ENCODE measurements around the gene GRK5. TPM values are rescaled to one million over a fixed set of nuclear protein-coding genes. Genes with fewer than 3 reads are reported as not detected.

Gene GRK5
- total RNA-seq, 1 donor from 2014 or later = 12.5 TPM

DNA sequence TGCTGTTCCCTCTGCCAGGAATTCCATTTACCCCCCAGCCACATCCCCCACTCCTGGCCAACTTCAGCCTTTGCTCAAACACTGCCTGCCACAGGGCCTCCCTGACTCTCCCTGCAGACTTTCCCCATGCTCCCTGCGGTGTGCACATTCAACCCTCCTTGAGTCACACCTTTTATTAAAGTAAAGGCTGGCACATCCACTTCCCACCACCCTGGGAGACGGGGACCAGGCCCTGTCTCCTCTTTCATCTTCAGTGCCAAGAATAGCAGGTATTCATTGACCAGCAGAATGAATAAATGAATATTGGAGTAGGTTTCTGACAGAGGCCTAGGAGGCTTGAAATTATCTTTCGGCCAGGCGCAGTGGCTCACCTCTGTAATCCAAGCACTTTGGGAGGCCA, 91.4 kb downstream of the GRK5 start:
- no peaks in the 10 kb centered on the region for H3K9me3 ChIP-seq (ENCODE audit: control insufficient read depth in 3 of 3, low read length in 3 of 3)
- no peaks in the 10 kb centered on the region for H3K36me3 ChIP-seq (ENCODE audit: control insufficient read depth in 3 of 3, insufficient read depth in 3 of 3, low read length in 3 of 3)
- peaks cover 23 to 46% (median 44%) of the 10 kb centered on the region in 3 donors for H3K4me1 ChIP-seq (ENCODE audit: control insufficient read depth in 3 of 3, insufficient read depth in 3 of 3, low read length in 3 of 3)
- H3K27ac ChIP-seq (ENCODE audit: low read depth, low read length) = no peak overlapping the region
- no peaks in the 10 kb centered on the region for H3K27me3 ChIP-seq (ENCODE audit: control insufficient read depth in 3 of 3, insufficient read depth in 3 of 3, low read length in 3 of 3)
- no peak overlapping the region for H3K9ac ChIP-seq (ENCODE audit: low read depth in 1 of 3, low read length in 3 of 3)
- H3K4me3 ChIP-seq (ENCODE audit: low read length in 3 of 3) = no peak overlapping the region

- no peak overlapping the region for H3K4me3 ChIP-seq (ENCODE audit: low read length in 3 of 3)
- H3K9me3 ChIP-seq (ENCODE audit: control insufficient read depth in 3 of 3, low read length in 3 of 3) = no peaks in the 10 kb centered on the region
- H3K9ac ChIP-seq (ENCODE audit: low read depth in 1 of 3, low read length in 3 of 3) = no peak overlapping the region
- H3K27ac ChIP-seq (ENCODE audit: low read depth, low read length) = no peak overlapping the region
- H3K36me3 ChIP-seq (ENCODE audit: control insufficient read depth in 3 of 3, insufficient read depth in 3 of 3, low read length in 3 of 3) = no peaks in the 10 kb centered on the region
- H3K27me3 ChIP-seq (ENCODE audit: control insufficient read depth in 3 of 3, insufficient read depth in 3 of 3, low read length in 3 of 3) = no peaks in the 10 kb centered on the region
- peaks cover 20 to 40% (median 39%) of the 10 kb centered on the region in 3 donors for H3K4me1 ChIP-seq (ENCODE audit: control insufficient read depth in 3 of 3, insufficient read depth in 3 of 3, low read length in 3 of 3)
These were observed 92.2 kb downstream of the GRK5 start for GRCh38 chr10:119299531-119299930.

DNA sequence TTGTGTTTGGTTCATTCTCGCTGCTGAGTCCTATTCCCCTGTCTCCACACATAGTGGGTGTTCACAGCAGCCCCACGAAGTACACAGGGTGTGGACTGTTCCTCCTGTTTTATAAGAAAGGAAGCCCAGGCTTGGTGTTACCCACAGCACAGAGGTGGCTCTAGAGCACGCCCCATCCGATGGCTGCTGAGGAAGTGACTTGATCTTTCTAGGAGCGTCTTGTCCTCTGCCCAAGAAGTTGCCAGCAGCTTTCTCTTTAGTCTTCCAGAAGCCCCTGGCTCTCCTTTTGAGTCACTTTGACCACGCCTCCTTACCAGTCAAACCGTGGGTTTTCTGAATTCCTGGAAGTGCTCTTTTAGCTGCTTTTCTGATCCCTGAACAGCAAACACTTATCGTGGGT, 94.0 kb downstream of the GRK5 start:
- no peaks in the 10 kb centered on the region for H3K9me3 ChIP-seq (ENCODE audit: control insufficient read depth in 3 of 3, low read length in 3 of 3)
- H3K9ac ChIP-seq (ENCODE audit: low read depth in 1 of 3, low read length in 3 of 3) = no peak overlapping the region
- H3K36me3 ChIP-seq (ENCODE audit: control insufficient read depth in 3 of 3, insufficient read depth in 3 of 3, low read length in 3 of 3) = no peaks in the 10 kb centered on the region
- no peak overlapping the region for H3K4me3 ChIP-seq (ENCODE audit: low read length in 3 of 3)
- no peaks in the 10 kb centered on the region for H3K27me3 ChIP-seq (ENCODE audit: control insufficient read depth in 3 of 3, insufficient read depth in 3 of 3, low read length in 3 of 3)
- peaks cover 29 to 40% (median 37%) of the 10 kb centered on the region in 3 donors for H3K4me1 ChIP-seq (ENCODE audit: control insufficient read depth in 3 of 3, insufficient read depth in 3 of 3, low read length in 3 of 3)
- peak overlapping the region; percentile 23 for H3K27ac ChIP-seq (ENCODE audit: low read depth, low read length)

DNA sequence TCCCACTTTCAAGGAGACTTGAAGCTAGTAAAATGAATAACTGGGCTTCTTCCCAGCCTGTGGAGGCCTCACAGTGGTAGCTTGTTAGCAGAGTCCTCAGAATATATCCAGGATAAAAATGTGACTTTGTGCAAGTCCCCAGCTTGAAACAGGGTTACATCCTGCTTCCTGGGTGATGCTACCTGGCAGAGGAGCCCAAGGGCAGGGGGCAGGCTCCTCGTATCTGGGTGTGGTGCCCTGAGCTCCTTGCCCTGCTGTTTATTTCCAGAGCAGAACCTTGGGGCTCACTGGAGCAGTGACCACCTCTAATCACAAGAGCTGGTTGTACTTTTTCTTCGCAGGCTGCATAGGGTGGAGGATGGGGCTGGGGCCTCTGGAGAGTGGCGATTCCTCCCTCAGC, 94.8 kb downstream of the GRK5 start:
- no peaks in the 10 kb centered on the region for H3K27me3 ChIP-seq (ENCODE audit: control insufficient read depth in 3 of 3, insufficient read depth in 3 of 3, low read length in 3 of 3)
- H3K9ac ChIP-seq (ENCODE audit: low read depth in 1 of 3, low read length in 3 of 3) = no peak overlapping the region
- H3K4me1 ChIP-seq (ENCODE audit: control insufficient read depth in 3 of 3, insufficient read depth in 3 of 3, low read length in 3 of 3) = peaks cover 23 to 38% (median 34%) of the 10 kb centered on the region in 3 donors

DNA sequence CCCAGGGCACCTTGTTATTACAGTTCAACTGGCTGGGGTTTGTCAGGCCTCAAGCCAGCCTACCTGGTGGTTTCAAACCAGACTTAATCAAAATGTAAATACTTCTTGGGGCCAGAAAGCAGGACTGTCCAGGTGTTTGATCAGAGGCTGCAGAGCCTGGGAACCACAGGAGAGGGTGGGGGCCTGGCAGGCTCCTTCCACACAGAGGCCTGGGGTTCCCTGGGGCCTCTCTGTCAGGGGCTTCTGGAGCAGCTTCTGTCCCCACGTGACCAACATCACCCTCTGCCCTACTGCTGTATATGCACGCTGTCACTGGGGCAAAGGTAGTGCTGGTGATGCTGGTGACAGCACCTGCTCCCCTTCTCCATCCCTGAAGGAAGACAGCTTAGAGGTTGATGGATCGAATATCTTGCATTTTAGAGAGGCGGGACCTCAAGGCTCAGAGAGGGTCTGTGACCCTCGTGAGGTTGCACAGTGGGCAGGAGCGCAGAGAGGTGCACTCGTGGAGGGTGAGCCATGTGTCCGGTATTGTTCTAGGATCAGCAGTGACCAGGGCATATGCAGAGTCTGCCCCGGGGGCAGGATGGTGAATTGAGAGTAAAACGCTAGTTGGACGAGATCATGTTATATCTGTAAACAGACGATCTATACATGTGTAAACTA, 95.4 kb downstream of the GRK5 start:
- Histone ChIP-seq H3K4me1 (ENCODE audit: control insufficient read depth in 3 of 3, insufficient read depth in 3 of 3, low read length in 3 of 3) (peaks cover 20 to 38% (median 29%) of the 10 kb centered on the region in 3 donors), H3K36me3 (ENCODE audit: control insufficient read depth in 3 of 3, insufficient read depth in 3 of 3, low read length in 3 of 3) (no peaks in the 10 kb centered on the region), H3K4me3 (ENCODE audit: low read length in 3 of 3) (no peak overlapping the region), H3K9me3 (ENCODE audit: control insufficient read depth in 3 of 3, low read length in 3 of 3) (no peaks in the 10 kb centered on the region), H3K27ac (ENCODE audit: low read depth, low read length) (no peak overlapping the region), H3K27me3 (ENCODE audit: control insufficient read depth in 3 of 3, insufficient read depth in 3 of 3, low read length in 3 of 3) (no peaks in the 10 kb centered on the region), H3K9ac (ENCODE audit: low read depth in 1 of 3, low read length in 3 of 3) (no peak overlapping the region)

More for the DNA sequence above, 94.8 kb downstream of the GRK5 start:
- H3K4me3 ChIP-seq (ENCODE audit: low read length in 3 of 3) = no peak overlapping the region
- no peak overlapping the region for H3K27ac ChIP-seq (ENCODE audit: low read depth, low read length)
- H3K36me3 ChIP-seq (ENCODE audit: control insufficient read depth in 3 of 3, insufficient read depth in 3 of 3, low read length in 3 of 3) = no peaks in the 10 kb centered on the region
- no peaks in the 10 kb centered on the region for H3K9me3 ChIP-seq (ENCODE audit: control insufficient read depth in 3 of 3, low read length in 3 of 3)

DNA sequence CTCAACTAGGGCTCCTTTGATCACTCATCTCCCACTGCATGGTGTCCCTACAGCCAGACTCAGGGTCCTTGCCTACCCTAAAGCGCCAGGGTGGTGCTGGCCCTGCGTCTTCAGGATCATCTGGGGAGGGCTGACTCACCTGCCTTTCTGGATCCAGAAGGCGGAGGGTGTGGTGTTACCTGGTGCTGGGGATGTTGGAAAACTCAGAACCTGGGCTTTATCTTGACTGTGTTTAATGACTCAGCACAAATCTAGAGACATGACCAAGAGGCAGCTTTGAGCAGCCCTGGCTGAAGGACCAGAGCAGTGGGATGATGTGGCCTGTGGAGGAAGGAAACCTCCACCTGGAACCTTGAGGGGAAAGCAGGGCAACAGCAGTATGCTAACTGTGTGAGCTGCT, 96.5 kb downstream of the GRK5 start:
- Histone ChIP-seq H3K36me3 (ENCODE audit: control insufficient read depth in 3 of 3, insufficient read depth in 3 of 3, low read length in 3 of 3) (no peaks in the 10 kb centered on the region), H3K27me3 (ENCODE audit: control insufficient read depth in 3 of 3, insufficient read depth in 3 of 3, low read length in 3 of 3) (no peaks in the 10 kb centered on the region), H3K9ac (ENCODE audit: low read depth in 1 of 3, low read length in 3 of 3) (no peak overlapping the region), H3K4me1 (ENCODE audit: control insufficient read depth in 3 of 3, insufficient read depth in 3 of 3, low read length in 3 of 3) (peaks cover 20 to 36% (median 22%) of the 10 kb centered on the region in 3 donors), H3K4me3 (ENCODE audit: low read length in 3 of 3) (no peak overlapping the region), H3K9me3 (ENCODE audit: control insufficient read depth in 3 of 3, low read length in 3 of 3) (no peaks in the 10 kb centered on the region), H3K27ac (ENCODE audit: low read depth, low read length) (no peak overlapping the region)

DNA sequence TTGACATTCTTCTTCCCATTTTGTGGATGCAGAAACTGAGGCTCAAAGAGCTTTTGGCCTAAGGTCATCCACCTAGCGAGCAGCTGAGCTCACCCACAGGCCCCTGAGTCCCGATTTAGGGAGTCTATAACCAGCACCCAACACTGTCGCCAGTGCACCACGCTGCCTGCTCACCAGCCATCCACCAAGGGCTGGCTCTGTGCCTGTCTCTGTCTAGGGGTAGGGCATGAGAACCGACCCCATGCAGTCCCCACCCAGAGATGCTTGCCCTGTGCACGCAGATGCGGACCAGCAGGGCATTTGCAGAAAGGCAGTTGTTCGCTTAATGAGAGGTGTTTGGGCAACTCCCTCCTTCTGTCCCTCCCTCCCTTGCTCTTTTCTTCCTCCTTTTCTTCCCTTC, 97.2 kb downstream of the GRK5 start:
- H3K9me3 ChIP-seq (ENCODE audit: control insufficient read depth in 3 of 3, low read length in 3 of 3) = no peaks in the 10 kb centered on the region
- no peaks in the 10 kb centered on the region for H3K27me3 ChIP-seq (ENCODE audit: control insufficient read depth in 3 of 3, insufficient read depth in 3 of 3, low read length in 3 of 3)
- H3K9ac ChIP-seq (ENCODE audit: low read depth in 1 of 3, low read length in 3 of 3) = no peak overlapping the region
- H3K4me3 ChIP-seq (ENCODE audit: low read length in 3 of 3) = no peak overlapping the region
- peaks cover 20 to 37% (median 21%) of the 10 kb centered on the region in 3 donors for H3K4me1 ChIP-seq (ENCODE audit: control insufficient read depth in 3 of 3, insufficient read depth in 3 of 3, low read length in 3 of 3)
- H3K36me3 ChIP-seq (ENCODE audit: control insufficient read depth in 3 of 3, insufficient read depth in 3 of 3, low read length in 3 of 3) = no peaks in the 10 kb centered on the region
- no peak overlapping the region for H3K27ac ChIP-seq (ENCODE audit: low read depth, low read length)

DNA sequence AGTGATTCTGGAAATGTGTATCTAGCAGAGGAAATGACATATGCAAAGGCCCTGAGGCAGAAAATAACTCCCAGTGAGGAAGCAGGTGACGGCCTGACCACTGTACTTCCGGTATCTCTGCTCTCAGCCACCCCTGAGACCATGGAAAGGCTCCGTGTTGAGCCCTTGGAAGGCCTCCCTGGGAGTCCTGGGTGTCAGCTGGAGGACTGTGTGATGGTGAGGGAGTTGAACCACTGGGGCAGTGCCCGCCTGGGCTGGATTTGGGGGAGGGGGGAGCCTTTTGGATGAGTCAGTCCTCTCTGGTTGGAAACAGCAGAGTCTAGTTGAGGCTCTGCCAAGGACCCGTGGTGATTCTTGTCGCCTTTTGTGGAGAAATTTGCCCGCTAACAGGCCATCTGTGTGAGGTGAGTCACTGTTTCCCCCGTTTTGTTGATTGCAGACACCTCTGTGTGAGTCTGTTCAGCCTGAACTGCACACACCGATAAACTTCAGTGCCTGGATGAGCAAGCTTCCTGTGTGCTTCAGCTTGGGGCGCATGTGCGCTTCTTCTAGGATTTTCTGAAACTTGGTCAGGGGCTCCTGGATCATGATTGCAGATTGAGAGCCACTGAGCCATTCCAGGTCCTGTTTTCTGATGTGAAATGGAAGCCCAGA, 98.6 kb downstream of the GRK5 start:
- Histone ChIP-seq H3K36me3 (ENCODE audit: control insufficient read depth in 3 of 3, insufficient read depth in 3 of 3, low read length in 3 of 3) (no peaks in the 10 kb centered on the region), H3K9me3 (ENCODE audit: control insufficient read depth in 3 of 3, low read length in 3 of 3) (no peaks in the 10 kb centered on the region), H3K27ac (ENCODE audit: low read depth, low read length) (peak overlapping the region; percentile 55), H3K4me3 (ENCODE audit: low read length in 3 of 3) (no peak overlapping the region), H3K4me1 (ENCODE audit: control insufficient read depth in 3 of 3, insufficient read depth in 3 of 3, low read length in 3 of 3) (peaks cover 13 to 34% (median 17%) of the 10 kb centered on the region in 3 donors), H3K9ac (ENCODE audit: low read depth in 1 of 3, low read length in 3 of 3) (no peak overlapping the region), H3K27me3 (ENCODE audit: control insufficient read depth in 3 of 3, insufficient read depth in 3 of 3, low read length in 3 of 3) (no peaks in the 10 kb centered on the region)

DNA sequence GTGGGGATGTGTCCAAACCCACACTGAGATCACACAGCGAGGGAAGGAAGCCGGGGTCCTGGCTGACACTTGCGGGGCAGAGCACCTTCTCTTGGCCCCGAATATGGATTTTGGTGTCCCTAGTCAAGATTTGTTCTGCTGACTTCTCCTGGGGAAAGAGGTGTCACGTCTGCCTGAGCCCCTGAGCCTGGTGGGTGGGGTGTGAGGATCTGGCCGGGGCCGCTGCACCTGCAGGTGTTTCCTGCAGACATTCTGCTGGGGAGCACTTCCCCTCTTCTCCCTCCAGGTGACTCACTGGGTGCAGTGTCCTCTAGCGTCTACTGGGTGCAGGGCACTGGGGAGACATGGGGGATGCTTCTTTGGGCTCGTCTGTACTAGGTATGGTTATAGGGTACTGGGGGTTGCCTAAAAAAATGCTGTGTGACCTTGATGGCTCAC, 99.2 kb downstream of the GRK5 start:
- Histone ChIP-seq H3K4me3 (ENCODE audit: low read length in 3 of 3) (no peak overlapping the region), H3K27ac (ENCODE audit: low read depth, low read length) (peak overlapping the region; percentile 55), H3K27me3 (ENCODE audit: control insufficient read depth in 3 of 3, insufficient read depth in 3 of 3, low read length in 3 of 3) (no peaks in the 10 kb centered on the region), H3K9me3 (ENCODE audit: control insufficient read depth in 3 of 3, low read length in 3 of 3) (no peaks in the 10 kb centered on the region), H3K36me3 (ENCODE audit: control insufficient read depth in 3 of 3, insufficient read depth in 3 of 3, low read length in 3 of 3) (no peaks in the 10 kb centered on the region), H3K9ac (ENCODE audit: low read depth in 1 of 3, low read length in 3 of 3) (no peak overlapping the region), H3K4me1 (ENCODE audit: control insufficient read depth in 3 of 3, insufficient read depth in 3 of 3, low read length in 3 of 3) (peaks cover 8 to 31% (median 17%) of the 10 kb centered on the region in 3 donors)

- Histone ChIP-seq H3K4me3 (ENCODE audit: low read length in 3 of 3) (no peak overlapping the region), H3K4me1 (ENCODE audit: control insufficient read depth in 3 of 3, insufficient read depth in 3 of 3, low read length in 3 of 3) (peaks cover 8 to 27% (median 17%) of the 10 kb centered on the region in 3 donors), H3K9ac (ENCODE audit: low read depth in 1 of 3, low read length in 3 of 3) (no peak overlapping the region)
These were observed 99.6 kb downstream of the GRK5 start for GRCh38 chr10:119306986-119307392.

More at GRCh38 chr10:119306986-119307392, 99.6 kb downstream of the GRK5 start:
- Histone ChIP-seq H3K36me3 (ENCODE audit: control insufficient read depth in 3 of 3, insufficient read depth in 3 of 3, low read length in 3 of 3) (no peaks in the 10 kb centered on the region), H3K27me3 (ENCODE audit: control insufficient read depth in 3 of 3, insufficient read depth in 3 of 3, low read length in 3 of 3) (no peaks in the 10 kb centered on the region), H3K27ac (ENCODE audit: low read depth, low read length) (no peak overlapping the region), H3K9me3 (ENCODE audit: control insufficient read depth in 3 of 3, low read length in 3 of 3) (no peaks in the 10 kb centered on the region)

All from skeletal muscle tissue (tissue), 4 donors.